Left ventricle myocardium inferior (tissue), 1 donor: ENCODE measurements around the gene CRYBG2. TPM values are rescaled to one million over a fixed set of nuclear protein-coding genes. Genes with fewer than 3 reads are reported as not detected.

Source experiments
- DNase-seq: peaks from one replicate; pipeline ENCODE4 v3.0.0-alpha.2; 2020
- H3K27ac ChIP-seq: fragments of 200-600 bp; replicated peaks from 2 replicates; pipeline ENCODE4 v1.8.0; 2021
- H3K27me3 ChIP-seq: fragments of 200-600 bp; 2 replicates; pipeline ENCODE4 v1.8.0; 2021; ENCODE audit warnings: low read depth
- H3K36me3 ChIP-seq: fragments of 200-600 bp; 2 replicates; pipeline ENCODE4 v1.8.0; 2021
- H3K4me1 ChIP-seq: fragments of 200-600 bp; 2 replicates; pipeline ENCODE4 v1.8.0; 2021
- H3K4me3 ChIP-seq: fragments of 200-600 bp; 2 replicates; pipeline ENCODE4 v1.8.0; 2021; ENCODE audit warnings: mild to moderate bottlenecking, moderate library complexity
- H3K9me3 ChIP-seq: fragments of 200-600 bp; replicated peaks from 2 replicates; pipeline ENCODE4 v1.8.0; 2021
- intact Hi-C: fragments of 100-400 bp; cut with micrococcal nuclease; formaldehyde crosslinking; loops from one replicate; pipeline ENCODE4 v1.11.0; 2022
- total RNA-seq: library from RNA; stranded (reverse); fragmentation: NEBNext Ultra II Directional; extraction: Animal tissue kit (Norgen Biotek cat#: 25700); gene quantifications from one replicate; pipeline ENCODE4 v1.2.1, GENCODE V29; 2021
- TF ChIP-seq, protein P1 (sequence below): fragments of 200-600 bp; IDR thresholded peaks from 2 replicates; pipeline ENCODE4 v1.8.0; 2021; ENCODE audit warnings: antibody characterized with exemption, mild to moderate bottlenecking, borderline replicate concordance
- donor health status: DM: no; HTN: yes; CAD: no; lungs with severe emphysema.

CRYBG2 gene
- total RNA-seq, 1 donor from 2014 or later, result not detected

DNA sequence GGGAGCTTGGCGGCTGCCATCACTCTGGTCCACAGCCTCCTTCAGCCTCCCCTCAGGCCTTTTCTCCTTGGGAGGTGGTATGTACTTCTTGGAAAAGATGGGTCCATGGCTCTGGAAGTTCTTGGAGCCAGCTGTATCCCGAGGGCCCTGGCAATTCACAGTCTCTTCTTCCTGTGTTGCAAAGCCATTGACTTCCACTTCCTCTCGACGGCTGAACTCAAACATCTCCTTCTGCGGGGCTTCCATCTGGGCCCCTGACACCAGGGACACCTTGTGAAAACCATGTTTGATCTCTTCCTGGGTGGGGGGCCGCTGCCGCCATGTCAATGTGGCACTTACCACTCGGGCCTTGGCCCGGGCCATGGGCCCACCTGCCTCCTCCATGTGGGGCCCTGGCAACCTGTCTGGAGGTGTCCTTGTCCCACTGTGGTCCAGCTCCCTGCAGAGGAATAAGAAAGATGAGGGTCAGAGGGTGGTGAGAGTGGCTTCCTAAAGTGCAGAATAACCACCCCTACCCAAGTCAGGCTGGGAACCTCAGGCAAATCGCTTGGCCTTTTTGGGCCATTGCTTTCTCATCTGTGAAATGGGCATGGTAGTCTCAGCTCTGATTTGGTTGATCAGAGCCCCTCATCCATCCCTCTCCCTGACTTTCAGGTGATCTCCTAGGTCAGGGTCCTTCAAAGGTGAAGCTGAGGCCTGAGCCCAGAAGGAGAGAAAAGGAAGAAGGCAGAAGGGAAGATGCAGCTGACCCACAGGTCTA lies 7.5 kb downstream of the CRYBG2 start:
- H3K36me3 ChIP-seq, result no peaks in the 10 kb centered on the region
- DNase-seq, result no peak
- no peak overlapping the region for H3K27ac ChIP-seq
- peaks cover 27% of the 10 kb centered on the region for H3K27me3 ChIP-seq
- no peak overlapping the region for H3K4me3 ChIP-seq
- TF ChIP-seq, protein P1, sequence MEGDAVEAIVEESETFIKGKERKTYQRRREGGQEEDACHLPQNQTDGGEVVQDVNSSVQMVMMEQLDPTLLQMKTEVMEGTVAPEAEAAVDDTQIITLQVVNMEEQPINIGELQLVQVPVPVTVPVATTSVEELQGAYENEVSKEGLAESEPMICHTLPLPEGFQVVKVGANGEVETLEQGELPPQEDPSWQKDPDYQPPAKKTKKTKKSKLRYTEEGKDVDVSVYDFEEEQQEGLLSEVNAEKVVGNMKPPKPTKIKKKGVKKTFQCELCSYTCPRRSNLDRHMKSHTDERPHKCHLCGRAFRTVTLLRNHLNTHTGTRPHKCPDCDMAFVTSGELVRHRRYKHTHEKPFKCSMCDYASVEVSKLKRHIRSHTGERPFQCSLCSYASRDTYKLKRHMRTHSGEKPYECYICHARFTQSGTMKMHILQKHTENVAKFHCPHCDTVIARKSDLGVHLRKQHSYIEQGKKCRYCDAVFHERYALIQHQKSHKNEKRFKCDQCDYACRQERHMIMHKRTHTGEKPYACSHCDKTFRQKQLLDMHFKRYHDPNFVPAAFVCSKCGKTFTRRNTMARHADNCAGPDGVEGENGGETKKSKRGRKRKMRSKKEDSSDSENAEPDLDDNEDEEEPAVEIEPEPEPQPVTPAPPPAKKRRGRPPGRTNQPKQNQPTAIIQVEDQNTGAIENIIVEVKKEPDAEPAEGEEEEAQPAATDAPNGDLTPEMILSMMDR, result no peak
- intact Hi-C loops, result no loop called here
- H3K4me1 ChIP-seq, result peaks cover 4% of the 10 kb centered on the region
- no peaks in the 10 kb centered on the region for H3K9me3 ChIP-seq

DNA sequence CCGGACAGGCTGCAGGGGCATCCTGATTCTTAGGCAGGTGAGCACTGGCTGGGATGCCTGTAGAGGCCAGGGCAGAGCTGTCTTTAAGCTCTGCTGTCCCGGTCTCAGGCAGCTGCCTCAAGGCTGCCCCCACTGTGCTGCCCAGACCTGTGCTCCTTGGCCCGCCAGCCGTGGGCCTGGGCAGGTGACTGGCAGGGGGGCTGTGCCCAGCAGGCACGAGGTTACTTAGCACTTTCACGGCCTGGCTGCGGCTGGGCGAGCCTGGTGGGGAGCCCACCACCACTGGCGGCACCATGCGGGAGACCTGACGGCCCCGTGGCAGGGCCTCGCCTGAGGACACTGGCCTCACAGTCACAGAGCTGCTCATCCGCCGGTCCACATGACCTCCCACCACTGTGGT lies 8.2 kb downstream of the CRYBG2 start:
- intact Hi-C loops, result no loop called here
- Histone ChIP-seq H3K27ac (no peak overlapping the region), H3K4me3 (no peak overlapping the region), H3K36me3 (no peaks in the 10 kb centered on the region), H3K4me1 (no peaks in the 10 kb centered on the region), H3K9me3 (no peaks in the 10 kb centered on the region), H3K27me3 (peaks cover 27% of the 10 kb centered on the region)
- no peak for DNase-seq
- TF ChIP-seq, protein P1, result no peak

DNA sequence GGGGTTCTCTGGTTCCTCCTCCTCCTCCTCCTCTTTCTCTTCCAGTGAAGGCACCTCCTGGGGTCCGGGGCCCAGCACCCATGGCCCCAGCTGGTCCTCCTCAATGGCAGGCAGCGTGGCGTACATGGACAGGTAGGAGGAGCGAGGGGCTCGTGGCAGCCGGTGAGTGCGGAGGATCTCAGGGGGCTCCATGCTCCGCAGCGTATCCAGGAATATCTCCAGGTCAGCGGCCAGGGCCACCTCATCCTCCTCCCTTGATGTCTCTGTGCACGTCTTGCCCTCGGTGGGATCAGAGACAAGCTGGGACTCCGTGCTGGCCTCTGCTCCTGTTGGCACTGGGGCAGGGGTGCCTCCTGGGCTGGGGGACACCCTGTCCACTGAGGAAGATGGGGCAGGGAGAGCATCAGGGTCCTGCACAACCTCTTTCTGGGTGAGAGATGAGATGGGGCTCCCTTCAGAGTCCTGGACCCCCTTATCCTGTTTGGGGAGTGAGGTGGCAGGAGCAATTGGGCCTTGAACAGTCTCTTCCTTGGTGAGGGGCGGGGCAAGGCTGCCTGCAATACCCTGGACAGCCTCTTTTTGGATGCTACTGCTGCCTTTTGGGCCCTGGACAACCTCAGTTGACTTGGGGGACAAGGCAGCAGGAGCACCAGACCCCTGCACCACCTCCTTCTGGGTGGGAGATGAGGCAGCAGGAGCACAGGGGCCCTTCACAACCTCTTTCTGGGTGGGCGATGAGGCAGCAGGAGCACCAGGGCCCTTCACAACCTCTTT lies 9.6 kb downstream of the CRYBG2 start:
- TF ChIP-seq, protein P1, result no peak
- Histone ChIP-seq H3K4me1 (no peaks in the 10 kb centered on the region), H3K9me3 (no peaks in the 10 kb centered on the region), H3K4me3 (no peak overlapping the region), H3K36me3 (no peaks in the 10 kb centered on the region), H3K27ac (no peak overlapping the region), H3K27me3 (peaks cover 27% of the 10 kb centered on the region)
- intact Hi-C loops, result no loop called here
- no peak for DNase-seq

DNA sequence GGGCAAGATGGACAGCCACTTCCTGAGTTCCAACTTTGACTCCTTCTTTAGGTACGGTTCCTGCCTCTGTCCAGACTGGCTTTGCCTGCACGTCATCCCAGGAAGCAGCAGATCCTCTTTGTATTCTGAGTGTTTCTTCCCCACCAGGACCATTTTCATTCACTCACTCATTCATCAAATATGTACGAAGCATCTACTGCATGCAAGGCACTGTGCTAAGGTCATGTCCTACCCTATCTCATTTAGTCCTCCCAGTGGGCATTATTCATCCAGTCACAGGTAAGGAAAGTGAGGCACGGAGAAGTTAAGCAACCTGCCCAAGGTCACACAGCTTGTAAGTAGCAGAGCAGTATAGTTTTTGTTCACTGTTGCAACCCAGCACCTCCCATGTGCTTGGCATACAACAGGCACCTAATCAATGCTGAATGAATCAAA lies 13.9 kb downstream of the CRYBG2 start:
- intact Hi-C loops, result no loop called here
- Histone ChIP-seq H3K4me1 (peaks cover 15% of the 10 kb centered on the region), H3K27ac (no peak overlapping the region), H3K4me3 (no peak overlapping the region), H3K9me3 (no peaks in the 10 kb centered on the region), H3K27me3 (peaks cover 46% of the 10 kb centered on the region), H3K36me3 (no peaks in the 10 kb centered on the region)
- DNase-seq, result no peak
- TF ChIP-seq, protein P1, result no peak

DNA sequence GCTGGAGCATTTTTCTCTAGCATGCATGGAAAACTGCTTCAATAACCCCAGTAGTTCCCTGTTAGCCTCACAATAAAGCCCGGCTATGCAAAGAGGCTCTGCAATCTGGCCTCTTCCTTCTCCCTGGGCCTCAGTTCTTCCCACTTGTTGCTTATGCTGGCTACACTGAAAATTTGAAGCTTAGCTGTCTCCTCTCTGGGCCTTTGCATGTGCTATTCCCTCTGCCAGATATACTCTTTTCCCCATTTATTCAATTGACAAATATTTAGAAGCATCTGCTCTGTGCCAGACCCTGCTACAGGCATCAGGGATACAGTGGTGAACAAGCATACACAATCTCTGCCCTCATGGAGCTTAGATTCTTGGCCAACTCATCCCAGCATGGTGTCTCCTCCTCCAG lies 15.3 kb downstream of the CRYBG2 start:
- Histone ChIP-seq H3K4me1 (peaks cover 15% of the 10 kb centered on the region), H3K27ac (no peak overlapping the region), H3K27me3 (peaks cover 50% of the 10 kb centered on the region), H3K36me3 (no peaks in the 10 kb centered on the region), H3K4me3 (no peak overlapping the region), H3K9me3 (no peaks in the 10 kb centered on the region)
- DNase-seq, result no peak
- TF ChIP-seq, protein P1, result no peak
- intact Hi-C loops, result no loop called here
